Activated naive CD8-positive, alpha-beta T cell treated with anti-CD3 and anti-CD28 coated beads, Interleukin-2, amount 10 ng/mL, durations not matched to agents 7 days and 5 days (primary cell): ENCODE results near the gene TMED10. TPM values are rescaled to one million over a fixed set of nuclear protein-coding genes. Genes with fewer than 3 reads are reported as not detected.
"Not testable (repeated sequence)": the region's sequence is repeated elsewhere in the genome, so short reads cannot be mapped to it uniquely, and the experiment has no call there.

ENCODE experiments used
- ATAC-seq: fragments of 150-1000 bp; cut with Tn5 transposase; one replicate; pipeline ENCODE4 v1.10.0; 2021; ENCODE audit warnings: low read depth, moderate library complexity
- POLR2A ChIA-PET: fragments of 350-600 bp; sonication (Branson Sonifier 250); formaldehyde crosslinking; loops from one replicate; lab custom pipeline; 2021; ENCODE audit warnings: antibody characterized with exemption; lab: Charles Lee
- DNase-seq: peaks from one replicate; pipeline ENCODE4 v3.0.0; 2021
- H3K27ac Mint-ChIP-seq: one replicate; pipeline ENCODE4 v1.8.0; 2022; ENCODE audit warnings: mild to moderate bottlenecking, mixed read lengths
- H3K27me3 Mint-ChIP-seq: one replicate; pipeline ENCODE4 v1.8.0; 2022; ENCODE audit warnings: mild to moderate bottlenecking, moderate library complexity, mixed read lengths
- H3K36me3 Mint-ChIP-seq: one replicate; pipeline ENCODE4 v1.8.0; 2021; ENCODE audit warnings: mild to moderate bottlenecking, mixed read lengths
- H3K4me1 Mint-ChIP-seq: one replicate; pipeline ENCODE4 v1.8.0; 2021; ENCODE audit warnings: mixed read lengths
- H3K4me3 Mint-ChIP-seq: one replicate; pipeline ENCODE4 v1.8.0; 2022; ENCODE audit warnings: mild to moderate bottlenecking, moderate library complexity, mixed read lengths
- H3K9me3 Mint-ChIP-seq: one replicate; pipeline ENCODE4 v1.8.0; 2021; ENCODE audit warnings: mixed read lengths
- total RNA-seq, 2 experiments: library from RNA; stranded (reverse); gene quantifications; one replicate each; pipeline ENCODE4 v1.2.3, GENCODE V29; 2021

Gene TMED10
- total RNA-seq, 2 experiments from 2014 or later = 149 to 154 TPM

GRCh38 chr14:75165586-75166391 lies 10.6 kb downstream of the TMED10 start:
- no peak overlapping the region for H3K4me3 Mint-ChIP-seq
- no peak for ATAC-seq
- peaks cover 5% of the 10 kb centered on the region for H3K36me3 Mint-ChIP-seq
- H3K4me1 Mint-ChIP-seq = peaks cover 28% of the 10 kb centered on the region
- no peak for DNase-seq
- H3K27ac Mint-ChIP-seq = no peak overlapping the region
- POLR2A ChIA-PET = interaction anchor here (1.2 kb wide), 1 partner anchor 10 kb away, joined by 3 read pairs; no protein-coding TSS in a partner anchor
- no peaks in the 10 kb centered on the region for H3K27me3 Mint-ChIP-seq
- H3K9me3 Mint-ChIP-seq = no peaks in the 10 kb centered on the region

GRCh38 chr14:75164809-75165208 lies 11.6 kb downstream of the TMED10 start:
- H3K27me3 Mint-ChIP-seq = no peaks in the 10 kb centered on the region
- POLR2A ChIA-PET = no interaction called here

GRCh38 chr14:75163677-75164076 lies 12.7 kb downstream of the TMED10 start:
- Mint-ChIP-seq H3K4me3 (no peak overlapping the region), H3K4me1 (peaks cover 40% of the 10 kb centered on the region), H3K27ac (no peak overlapping the region), H3K27me3 (no peaks in the 10 kb centered on the region), H3K36me3 (peaks cover 4% of the 10 kb centered on the region), H3K9me3 (no peaks in the 10 kb centered on the region)
- ATAC-seq = no peak
- no peak for DNase-seq
- POLR2A ChIA-PET = no interaction called here

More at GRCh38 chr14:75164809-75165208, 11.6 kb downstream of the TMED10 start:
- ATAC-seq = no peak
- H3K4me3 Mint-ChIP-seq = no peak overlapping the region
- no peak for DNase-seq
- no peaks in the 10 kb centered on the region for H3K9me3 Mint-ChIP-seq
- peaks cover 34% of the 10 kb centered on the region for H3K4me1 Mint-ChIP-seq
- H3K36me3 Mint-ChIP-seq = peaks cover 6% of the 10 kb centered on the region
- no peak overlapping the region for H3K27ac Mint-ChIP-seq

- Mint-ChIP-seq H3K4me1 (peaks cover 31% of the 10 kb centered on the region), H3K9me3 (no peaks in the 10 kb centered on the region), H3K36me3 (peaks cover 4% of the 10 kb centered on the region), H3K27me3 (no peaks in the 10 kb centered on the region), H3K4me3 (no peak overlapping the region), H3K27ac (no peak overlapping the region)
- POLR2A ChIA-PET = no interaction called here
- DNase-seq = no peak
- no peak for ATAC-seq
These were observed 13.8 kb downstream of the TMED10 start for GRCh38 chr14:75162631-75163030.

- DNase-seq (no peak), ATAC-seq (no peak)
- H3K9me3 Mint-ChIP-seq = no peaks in the 10 kb centered on the region
- POLR2A ChIA-PET = no interaction called here
- H3K27me3 Mint-ChIP-seq = no peaks in the 10 kb centered on the region
- H3K36me3 Mint-ChIP-seq = peaks cover 10% of the 10 kb centered on the region
- H3K27ac Mint-ChIP-seq = no peak overlapping the region
- H3K4me3 Mint-ChIP-seq = no peak overlapping the region
- peaks cover 45% of the 10 kb centered on the region for H3K4me1 Mint-ChIP-seq
These were observed 17.4 kb downstream of the TMED10 start for GRCh38 chr14:75158843-75159614.

GRCh38 chr14:75156901-75157300 lies 19.5 kb downstream of the TMED10 start:
- Mint-ChIP-seq H3K4me1 (peaks cover 45% of the 10 kb centered on the region), H3K27ac (no peak overlapping the region), H3K27me3 (no peaks in the 10 kb centered on the region), H3K36me3 (peaks cover 16% of the 10 kb centered on the region), H3K4me3 (peak overlapping the region; percentile 25), H3K9me3 (no peaks in the 10 kb centered on the region)
- DNase-seq (no peak), ATAC-seq (peak; percentile 94)
- POLR2A ChIA-PET = interaction anchor here (0.9 to 1.1 kb wide), 3 partner anchors 12 to 60 kb away, joined by 3 to 6 read pairs (median 3); no protein-coding TSS in a partner anchor

- Mint-ChIP-seq H3K27ac (no peak overlapping the region), H3K4me1 (peaks cover 47% of the 10 kb centered on the region), H3K4me3 (no peak overlapping the region), H3K27me3 (no peaks in the 10 kb centered on the region), H3K9me3 (no peaks in the 10 kb centered on the region), H3K36me3 (peaks cover 21% of the 10 kb centered on the region)
- ATAC-seq (no peak), DNase-seq (no peak)
- POLR2A ChIA-PET = interaction anchor here (0.9 to 1.1 kb wide), 2 partner anchors 20 to 61 kb away, joined by 3 read pairs; partner anchors contain the start of gene TMED10
These were observed 20.3 kb downstream of the TMED10 start for GRCh38 chr14:75156111-75156510.

- POLR2A ChIA-PET = interaction anchor here (1.1 to 1.6 kb wide), 2 partner anchors 21 to 29 kb away, joined by 3 read pairs; partner anchors contain the start of genes NEK9 and TMED10
- Mint-ChIP-seq H3K27ac (no peak overlapping the region), H3K9me3 (no peaks in the 10 kb centered on the region), H3K4me3 (no peak overlapping the region), H3K36me3 (peaks cover 22% of the 10 kb centered on the region), H3K27me3 (no peaks in the 10 kb centered on the region), H3K4me1 (peaks cover 40% of the 10 kb centered on the region)
- ATAC-seq (peak; percentile 23), DNase-seq (no peak)
These were observed 21.2 kb downstream of the TMED10 start for GRCh38 chr14:75155169-75155568.

- H3K36me3 Mint-ChIP-seq = peaks cover 30% of the 10 kb centered on the region
- H3K9me3 Mint-ChIP-seq = no peaks in the 10 kb centered on the region
- H3K27me3 Mint-ChIP-seq = no peaks in the 10 kb centered on the region
- POLR2A ChIA-PET = interaction anchor here (1.1 to 1.6 kb wide), 2 partner anchors 27 to 126 kb away, joined by 3 to 5 read pairs; partner anchors contain the start of gene NEK9
- DNase-seq (no peak), ATAC-seq (no peak)
- H3K4me3 Mint-ChIP-seq = no peak overlapping the region
- H3K27ac Mint-ChIP-seq = no peak overlapping the region
- H3K4me1 Mint-ChIP-seq = peaks cover 30% of the 10 kb centered on the region
These were observed 23.1 kb downstream of the TMED10 start for GRCh38 chr14:75153295-75153694.

GRCh38 chr14:75151851-75152250 lies 24.6 kb downstream of the TMED10 start:
- no peak overlapping the region for H3K4me3 Mint-ChIP-seq
- POLR2A ChIA-PET = no interaction called here
- H3K36me3 Mint-ChIP-seq = peaks cover 34% of the 10 kb centered on the region
- H3K9me3 Mint-ChIP-seq = no peaks in the 10 kb centered on the region
- ATAC-seq = no peak
- no peak overlapping the region for H3K27ac Mint-ChIP-seq
- no peak for DNase-seq
- H3K27me3 Mint-ChIP-seq = no peaks in the 10 kb centered on the region
- H3K4me1 Mint-ChIP-seq = peaks cover 32% of the 10 kb centered on the region

- H3K36me3 Mint-ChIP-seq = peaks cover 41% of the 10 kb centered on the region
- DNase-seq, H3K27ac Mint-ChIP-seq, ATAC-seq, H3K27me3 Mint-ChIP-seq, POLR2A ChIA-PET, H3K9me3 Mint-ChIP-seq, H3K4me3 Mint-ChIP-seq: not testable (repeated sequence)
- H3K4me1 Mint-ChIP-seq = peaks cover 35% of the 10 kb centered on the region
These were observed 25.8 kb downstream of the TMED10 start for GRCh38 chr14:75150637-75151036.

GRCh38 chr14:75150150-75150549 lies 26.3 kb downstream of the TMED10 start:
- Mint-ChIP-seq H3K4me3 (no peak overlapping the region), H3K9me3 (no peaks in the 10 kb centered on the region), H3K4me1 (peaks cover 35% of the 10 kb centered on the region), H3K27ac (no peak overlapping the region), H3K36me3 (peaks cover 39% of the 10 kb centered on the region), H3K27me3 (no peaks in the 10 kb centered on the region)
- DNase-seq = no peak
- no peak for ATAC-seq
- POLR2A ChIA-PET = no interaction called here

GRCh38 chr14:75147423-75148071 lies 28.9 kb downstream of the TMED10 start:
- Mint-ChIP-seq H3K9me3 (no peaks in the 10 kb centered on the region), H3K36me3 (peaks cover 53% of the 10 kb centered on the region), H3K27ac (no peak overlapping the region), H3K4me3 (no peak overlapping the region), H3K27me3 (no peaks in the 10 kb centered on the region), H3K4me1 (peaks cover 44% of the 10 kb centered on the region)
- ATAC-seq (peak; percentile 60), DNase-seq (no peak)
- POLR2A ChIA-PET = interaction anchor here (0.6 kb wide), 1 partner anchor 154 kb away, joined by 3 read pairs; no protein-coding TSS in a partner anchor
